Measurements from ENCODE around the gene CDC42BPA. TPM values are rescaled to one million over a fixed set of nuclear protein-coding genes. Genes with fewer than 3 reads are reported as not detected.
A peak's percentile ranks its signal among the peaks of the same experiment; 100 is the strongest.

The CDC42BPA gene
- polyA plus RNA-seq, 2 of the 4 experiments (the other 2 are of a cell fraction) = 11.4 to 28.4 TPM

DNA sequence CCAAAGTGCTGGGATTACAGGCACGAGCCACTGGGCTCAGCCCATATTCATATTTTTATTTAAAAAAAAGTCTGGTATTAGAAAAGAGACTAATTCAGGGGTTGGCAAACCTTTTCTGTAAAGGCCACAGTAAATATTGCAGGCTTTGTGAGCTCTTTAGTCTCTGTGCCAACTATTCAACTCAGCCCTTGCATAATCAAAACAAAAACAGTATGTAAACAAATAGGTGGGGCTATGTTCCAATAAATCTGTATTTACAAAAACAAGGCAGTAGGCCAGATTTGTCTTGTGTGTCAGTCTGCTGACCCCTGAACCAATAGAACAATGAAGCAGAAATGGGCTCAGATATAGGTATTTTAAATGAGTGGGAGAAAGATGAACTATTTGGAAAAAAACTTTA, 49.3 kb downstream of the CDC42BPA start:
- POLR2A ChIA-PET = interaction anchor here (0.5 to 1.0 kb wide), 2 partner anchors 50 to 330 kb away, joined by 4 to 8 read pairs; no protein-coding TSS in a partner anchor
- CTCF ChIA-PET = no interaction called here
- H3K4me1 ChIP-seq = peaks cover 38% of the 10 kb centered on the region
- peak overlapping the region in 1 of 2 experiments; percentile 32; a peak in 1 of 6 replicates for H3K27ac ChIP-seq
- TF ChIP-seq, protein P1, sequence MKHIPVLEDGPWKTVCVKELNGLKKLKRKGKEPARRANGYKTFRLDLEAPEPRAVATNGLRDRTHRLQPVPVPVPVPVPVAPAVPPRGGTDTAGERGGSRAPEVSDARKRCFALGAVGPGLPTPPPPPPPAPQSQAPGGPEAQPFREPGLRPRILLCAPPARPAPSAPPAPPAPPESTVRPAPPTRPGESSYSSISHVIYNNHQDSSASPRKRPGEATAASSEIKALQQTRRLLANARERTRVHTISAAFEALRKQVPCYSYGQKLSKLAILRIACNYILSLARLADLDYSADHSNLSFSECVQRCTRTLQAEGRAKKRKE (CRISPR knock-in tag; IDR thresholded peaks at IDR 0.05; ENCODE audit: low read depth) = no peak
- TF ChIP-seq FOXS1 (CRISPR knock-in tag; IDR thresholded peaks at IDR 0.05) (no peak), POLR2AphosphoS2 (conservative IDR thresholded peaks at IDR 0.05; ENCODE audit: low read length) (no peak), FOSL2 (IDR thresholded peaks at IDR 0.05) (no peak), FOSL2 (CRISPR knock-in tag; IDR thresholded peaks at IDR 0.05) (peak; percentile 4; the same call in 1 of the 2 replicates), KDM1A (IDR thresholded peaks at IDR 0.05; ENCODE audit: low read depth) (no peak), GATA3 (IDR thresholded peaks at IDR 0.05; ENCODE audit: borderline replicate concordance) (peak; percentile 44), PBX3 (IDR thresholded peaks at IDR 0.05) (no peak), ZC3H11A (IDR thresholded peaks at IDR 0.05) (no peak), CEBPB (IDR thresholded peaks at IDR 0.05) (peak; percentile 80 to 88)
- TF ChIP-seq, protein P2, sequence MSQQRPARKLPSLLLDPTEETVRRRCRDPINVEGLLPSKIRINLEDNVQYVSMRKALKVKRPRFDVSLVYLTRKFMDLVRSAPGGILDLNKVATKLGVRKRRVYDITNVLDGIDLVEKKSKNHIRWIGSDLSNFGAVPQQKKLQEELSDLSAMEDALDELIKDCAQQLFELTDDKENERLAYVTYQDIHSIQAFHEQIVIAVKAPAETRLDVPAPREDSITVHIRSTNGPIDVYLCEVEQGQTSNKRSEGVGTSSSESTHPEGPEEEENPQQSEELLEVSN (IDR thresholded peaks at IDR 0.05; ENCODE audit: borderline replicate concordance, low read depth) = no peak
- peak overlapping the region; percentile 48 for H3K4me2 ChIP-seq
- ATAC-seq = peak in 1 of 2 experiments; percentile 70; a peak in 3 of 6 replicates
- no peak for FAIRE-seq
- no peaks in the 10 kb centered on the region for H3K9me3 ChIP-seq
- 39% methylated on average over 1 of the region's 1 CpG for WGBS (ENCODE audit: missing lambda C conversion rate)
- DNase-seq (ENCODE audit: low read depth in 1 of 2, low spot score in 1 of 2) = peak in 1 of 2 experiments; percentile 53
- H3K4me3 ChIP-seq = no peak overlapping the region

- WGBS (ENCODE audit: missing lambda C conversion rate) = 95% methylated on average over 3 of the region's 3 CpGs
- no peaks in the 10 kb centered on the region for H3K9me3 ChIP-seq
- TF ChIP-seq NPAS2 (CRISPR knock-in tag; IDR thresholded peaks at IDR 0.05; ENCODE audit: borderline replicate concordance) = no peak
- no peak for TF ChIP-seq CEBPB (IDR thresholded peaks at IDR 0.05)
- TF ChIP-seq ZFP36 (IDR thresholded peaks at IDR 0.05; ENCODE audit: borderline replicate concordance, partially characterized antibody) = no peak
- TF ChIP-seq JUN (IDR thresholded peaks at IDR 0.05) = no peak
- no peak overlapping the region for H3K27ac ChIP-seq
- DNase-seq (ENCODE audit: low read depth in 1 of 2, low spot score in 1 of 2) (no peak), FAIRE-seq (no peak), ATAC-seq (no peak)
- ChIA-PET POLR2A (no interaction called here), CTCF (no interaction called here)
- no peak overlapping the region for H3K4me3 ChIP-seq
- peaks cover 39% of the 10 kb centered on the region for H3K4me1 ChIP-seq
- H3K4me2 ChIP-seq = no peak overlapping the region
Measured at GRCh38 chr1:227265891-227266290, 52.4 kb downstream of the CDC42BPA start.

DNA sequence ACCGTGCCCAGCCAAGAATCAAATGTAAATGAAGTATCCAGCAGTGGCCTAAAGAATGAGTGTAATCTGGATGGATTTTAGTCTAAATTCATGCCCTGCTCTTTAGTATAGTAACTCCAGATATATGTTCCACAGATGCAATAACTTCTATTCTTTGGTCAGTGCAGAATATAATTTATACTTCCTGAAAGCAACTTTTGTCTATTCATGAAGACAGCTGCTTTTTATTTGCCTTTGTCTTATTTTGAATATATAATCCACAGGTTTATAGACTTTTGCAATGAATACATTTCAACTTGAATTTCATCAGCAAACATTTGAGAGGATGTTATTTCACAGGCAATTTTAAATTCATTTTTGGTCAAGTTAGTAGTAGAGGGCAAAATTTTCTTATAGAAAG, 54.4 kb downstream of the CDC42BPA start:
- 83% methylated on average over 1 of the region's 1 CpG for WGBS (ENCODE audit: missing lambda C conversion rate)
- DNase-seq (ENCODE audit: low read depth in 1 of 2, low spot score in 1 of 2) (no peak), FAIRE-seq (no peak), ATAC-seq (no peak)
- CTCF ChIA-PET = no interaction called here
- POLR2A ChIA-PET = no interaction called here
- Histone ChIP-seq H3K4me1 (peaks cover 20% of the 10 kb centered on the region), H3K27ac (no peak overlapping the region), H3K9me3 (no peaks in the 10 kb centered on the region), H3K4me2 (no peak overlapping the region), H3K4me3 (no peak overlapping the region)
- TF ChIP-seq RFX5 (IDR thresholded peaks at IDR 0.05) = no peak
- no peak for TF ChIP-seq KDM5A (IDR thresholded peaks at IDR 0.05)
- TF ChIP-seq FOSB (CRISPR knock-in tag; IDR thresholded peaks at IDR 0.05) = no peak
- TF ChIP-seq RARB (CRISPR knock-in tag; IDR thresholded peaks at IDR 0.05) = no peak
- TF ChIP-seq NR3C1 (IDR thresholded peaks at IDR 0.05) = no peak
- TF ChIP-seq ESRRA (IDR thresholded peaks at IDR 0.05; ENCODE audit: borderline replicate concordance, low read length) = no peak
- TF ChIP-seq EHMT2 (IDR thresholded peaks at IDR 0.05; ENCODE audit: low read depth) = no peak
- no peak for TF ChIP-seq ZC3H11A (IDR thresholded peaks at IDR 0.05)
- TF ChIP-seq MYC (IDR thresholded peaks at IDR 0.05; ENCODE audit: borderline replicate concordance, low read length) = no peak
- TF ChIP-seq HOXB13 (CRISPR knock-in tag; IDR thresholded peaks at IDR 0.05; ENCODE audit: low read depth) = no peak
- no peak for TF ChIP-seq MAFK (IDR thresholded peaks at IDR 0.05; ENCODE audit: partially characterized antibody)
- no peak for TF ChIP-seq ELK1 (IDR thresholded peaks at IDR 0.05; ENCODE audit: low read depth, low read length)
